Small intestine (tissue), 7 donors: ENCODE results near the gene GRPEL2. TPM values are rescaled to one million over a fixed set of nuclear protein-coding genes. Genes with fewer than 3 reads are reported as not detected.

Experiments used
- DNase-seq, 2 donors: peaks; one replicate each; pipeline versions ENCODE4 v3.0.0 to v3.0.0-alpha.2; 2013
- FAIRE-seq: peaks from 2 replicates; lab custom pipeline; 2012; peaks lifted over from hg19 to GRCh38; lab: Jason Lieb, UNC
- H3K27ac ChIP-seq, 3 donors: one replicate each; pipeline ENCODE4 v1.5.1; 2013; ENCODE audit warnings: low read length in 2 of 3, mild to moderate bottlenecking in 2 of 3, control low read depth in 1 of 3, inconsistent platforms in 1 of 3, low read depth in 1 of 3, moderate library complexity in 1 of 3
- H3K27me3 ChIP-seq, 3 donors: one replicate each; pipeline ENCODE4 v1.6.1; 2013; ENCODE audit warnings: low read length in 3 of 3, inconsistent platforms in 1 of 3; ENCODE audit not compliant: control insufficient read depth in 3 of 3, insufficient read depth in 3 of 3
- H3K36me3 ChIP-seq, 3 donors: one replicate each; pipeline ENCODE4 v1.6.1; 2013; ENCODE audit warnings: low read length in 3 of 3, inconsistent platforms in 1 of 3, low read depth in 1 of 3, mild to moderate bottlenecking in 1 of 3, moderate library complexity in 1 of 3; ENCODE audit not compliant: control insufficient read depth in 3 of 3, insufficient read depth in 2 of 3
- H3K4me1 ChIP-seq, 3 donors: one replicate each; pipeline ENCODE4 v1.6.1; 2013; ENCODE audit warnings: low read length in 2 of 3, inconsistent platforms in 1 of 3, low read depth in 1 of 3, mild to moderate bottlenecking in 1 of 3, moderate library complexity in 1 of 3; ENCODE audit not compliant: control insufficient read depth in 3 of 3, insufficient read depth in 2 of 3
- H3K4me3 ChIP-seq, 3 donors: one replicate each; pipeline ENCODE4 v1.5.1; 2013; ENCODE audit warnings: low read length in 3 of 3, control low read depth in 1 of 3, inconsistent platforms in 1 of 3, low read depth in 1 of 3, mild to moderate bottlenecking in 1 of 3, moderate library complexity in 1 of 3
- H3K9me3 ChIP-seq, 2 donors: one replicate each; pipeline ENCODE4 v1.6.1; 2013; ENCODE audit warnings: low read depth in 1 of 2, low read length in 1 of 2; ENCODE audit not compliant: control insufficient read depth in 2 of 2, insufficient read depth in 1 of 2
- WGBS, 3 donors: extraction: QIAGEN DNeasy Blood & Tissue Kit; methylation state at CpG; one replicate each; pipeline ENCODE4 v1.1.7; 2013; 5-methylcytosine and 5-hydroxymethylcytosine counted together
- polyA plus RNA-seq, 4 donors: library from polyadenylated mRNA; stranded (reverse) in 3 of 4; unstranded in 1 of 4; fragments of 200-250 nt in 3 of 4; fragments of 120-200 nt in 1 of 4; gene quantifications; one replicate each; pipeline versions ENCODE4 v1.2.1 to v1.2.3, GENCODE V29; 2013
- donor health status: healthy with polysubstance abuse.
- donor health status: control.
- donor health status: control.
- donor health status: Bipolar disorder and iron deficiency.
- donor health status: healthy.

Gene GRPEL2
- polyA plus RNA-seq, 4 donors = 2.9 to 16.3 (median 8.7) TPM

- Histone ChIP-seq H3K27ac (no peak overlapping the region), H3K27me3 (peaks cover 0 to 3% (median 0%) of the 10 kb centered on the region in 3 donors), H3K4me1 (peaks cover 0 to 2% (median 0%) of the 10 kb centered on the region in 3 donors), H3K4me3 (no peak overlapping the region), H3K36me3 (peaks cover 0 to 6% (median 0%) of the 10 kb centered on the region in 3 donors), H3K9me3 (no peaks in the 10 kb centered on the region)
- FAIRE-seq (no peak), DNase-seq (no peak)
- WGBS, 3 donors = 93 to 96% (median 95%) methylated on average over 12 of the region's 12 CpGs
These were observed 30.8 kb downstream of the GRPEL2 start for GRCh38 chr5:149376104-149376503.

- DNase-seq (no peak), FAIRE-seq (no peak)
- H3K4me1 ChIP-seq = peaks cover 0 to 6% (median 0%) of the 10 kb centered on the region in 3 donors
- H3K4me3 ChIP-seq = no peak overlapping the region
- H3K9me3 ChIP-seq = no peaks in the 10 kb centered on the region
- peaks cover 0 to 3% (median 0%) of the 10 kb centered on the region in 3 donors for H3K27me3 ChIP-seq
- no peak overlapping the region for H3K27ac ChIP-seq
- peaks cover 0 to 6% (median 0%) of the 10 kb centered on the region in 3 donors for H3K36me3 ChIP-seq
- WGBS, 3 donors = 91 to 93% (median 93%) methylated on average over 7 of the region's 7 CpGs
These were observed 31.6 kb downstream of the GRPEL2 start for GRCh38 chr5:149376711-149377447.

GRCh38 chr5:149378241-149378820, 33.0 kb downstream of the GRPEL2 start:
- FAIRE-seq = no peak
- peaks cover 0 to 6% (median 0%) of the 10 kb centered on the region in 3 donors for H3K36me3 ChIP-seq
- H3K4me3 ChIP-seq = no peak overlapping the region
- 65 to 68% (median 66%) methylated on average over 5 of the region's 5 CpGs for WGBS, 3 donors
- no peak for DNase-seq
- H3K4me1 ChIP-seq = peaks cover 0 to 6% (median 0%) of the 10 kb centered on the region in 3 donors
- H3K27ac ChIP-seq = peak overlapping the region in 2 of 3 donors; percentile 49 to 76
- H3K27me3 ChIP-seq = peaks cover 0 to 3% (median 0%) of the 10 kb centered on the region in 3 donors
- H3K9me3 ChIP-seq = no peaks in the 10 kb centered on the region

GRCh38 chr5:149379177-149379761, 34.0 kb downstream of the GRPEL2 start, which contains the start of gene IL17B:
Gene IL17B, minus strand, starts transcription at chr5:149379292. Its CDS starts 67 bp downstream, at chr5:149379225.
- FAIRE-seq (no peak), DNase-seq (no peak)
- Histone ChIP-seq H3K4me1 (peaks cover 0 to 6% (median 0%) of the 10 kb centered on the region in 3 donors), H3K4me3 (no peak within 1 kb of the TSS), H3K9me3 (no peaks in the 10 kb centered on the region), H3K36me3 (peaks cover 0 to 6% (median 0%) of the 10 kb centered on the region in 3 donors), H3K27ac (peak within 1 kb of the TSS in 2 of 3 donors; percentile 49 to 76), H3K27me3 (peaks cover 0 to 3% (median 0%) of the 10 kb centered on the region in 3 donors)
- 68 to 75% (median 74%) methylated on average over 21 to 22 of the region's 22 CpGs for WGBS, 3 donors

GRCh38 chr5:149379818-149380374, 34.6 kb downstream of the GRPEL2 start:
- no peak overlapping the region for H3K4me3 ChIP-seq
- peak overlapping the region in 2 of 3 donors; percentile 76 to 78 for H3K27ac ChIP-seq
- DNase-seq (no peak), FAIRE-seq (no peak)
- H3K27me3 ChIP-seq = peaks cover 0 to 3% (median 0%) of the 10 kb centered on the region in 3 donors
- WGBS, 3 donors = 77 to 95% (median 92%) methylated on average over 5 of the region's 5 CpGs
- no peaks in the 10 kb centered on the region for H3K9me3 ChIP-seq
- peaks cover 0 to 4% (median 0%) of the 10 kb centered on the region in 3 donors for H3K36me3 ChIP-seq
- H3K4me1 ChIP-seq = peaks cover 0 to 6% (median 0%) of the 10 kb centered on the region in 3 donors

GRCh38 chr5:149380466-149381121, 35.3 kb downstream of the GRPEL2 start:
- FAIRE-seq (no peak), DNase-seq (no peak)
- Histone ChIP-seq H3K9me3 (no peaks in the 10 kb centered on the region), H3K27ac (peak overlapping the region in 2 of 3 donors; percentile 78 to 80), H3K4me1 (peaks cover 0 to 10% (median 0%) of the 10 kb centered on the region in 3 donors), H3K27me3 (peaks cover 0 to 3% (median 0%) of the 10 kb centered on the region in 3 donors), H3K36me3 (peaks cover 0 to 4% (median 0%) of the 10 kb centered on the region in 3 donors), H3K4me3 (no peak overlapping the region)
- 68 to 81% (median 78%) methylated on average over 16 of the region's 16 CpGs for whole genome bisulfite sequencing, 3 donors

GRCh38 chr5:149381261-149381985, 36.1 kb downstream of the GRPEL2 start:
- H3K36me3 ChIP-seq = peaks cover 0 to 4% (median 0%) of the 10 kb centered on the region in 3 donors
- DNase-seq (no peak), FAIRE-seq (no peak)
- no peak overlapping the region for H3K4me3 ChIP-seq
- H3K27me3 ChIP-seq = peaks cover 0 to 3% (median 0%) of the 10 kb centered on the region in 3 donors
- H3K27ac ChIP-seq = peak overlapping the region in 2 of 3 donors; percentile 68 to 78
- no peaks in the 10 kb centered on the region for H3K9me3 ChIP-seq
- peaks cover 0 to 18% (median 0%) of the 10 kb centered on the region in 3 donors for H3K4me1 ChIP-seq
- 51 to 57% (median 56%) methylated on average over 8 of the region's 8 CpGs for WGBS, 3 donors
